NCI-H524 (cell line): ENCODE results near the gene EPC1.

Experiments
- DNase-seq, 2 experiments: peaks; one replicate each; lab custom pipeline; 2025; lab: John Stamatoyannopoulos, UW

The EPC1 gene

GRCh38 chr10:32337350-32337749 is 9.6 kb downstream of the EPC1 start:
- DNase-seq = no peak

GRCh38 chr10:32333849-32334248 is 13.1 kb downstream of the EPC1 start:
- DNase-seq = no peak

GRCh38 chr10:32332299-32332750 is 14.6 kb downstream of the EPC1 start:
- no peak for DNase-seq

GRCh38 chr10:32331606-32332005 is 15.4 kb downstream of the EPC1 start:
- no peak for DNase-seq

- DNase-seq = no peak
These were observed 16.7 kb downstream of the EPC1 start for GRCh38 chr10:32330214-32330613.

- DNase-seq = no peak
These were observed 17.9 kb downstream of the EPC1 start for GRCh38 chr10:32329061-32329460.

GRCh38 chr10:32328499-32328898 is 18.5 kb downstream of the EPC1 start:
- no peak for DNase-seq

GRCh38 chr10:32327364-32327691 is 19.6 kb downstream of the EPC1 start:
- DNase-seq = no peak

- no peak for DNase-seq
These were observed 20.1 kb downstream of the EPC1 start for GRCh38 chr10:32326680-32327363.

- no peak for DNase-seq
These were observed 20.8 kb downstream of the EPC1 start for GRCh38 chr10:32326119-32326518.

- no peak for DNase-seq
These were observed 23.9 kb downstream of the EPC1 start for GRCh38 chr10:32323051-32323450.

- DNase-seq = no peak
These were observed 25.8 kb downstream of the EPC1 start for GRCh38 chr10:32321016-32321631.

- DNase-seq = no peak
These were observed 28.5 kb downstream of the EPC1 start for GRCh38 chr10:32318476-32318896.

- no peak for DNase-seq
These were observed 29.1 kb downstream of the EPC1 start for GRCh38 chr10:32317795-32318357.

- DNase-seq = no peak
These were observed 31.5 kb downstream of the EPC1 start for GRCh38 chr10:32315424-32315823.

GRCh38 chr10:32314588-32314987 is 32.4 kb downstream of the EPC1 start:
- no peak for DNase-seq

- DNase-seq = no peak
These were observed 38.8 kb downstream of the EPC1 start for GRCh38 chr10:32308027-32308603.

GRCh38 chr10:32307609-32308008 is 39.3 kb downstream of the EPC1 start:
- DNase-seq = no peak

GRCh38 chr10:32299354-32299980 is 47.5 kb downstream of the EPC1 start:
- no peak for DNase-seq

- no peak for DNase-seq
These were observed 48.7 kb downstream of the EPC1 start for GRCh38 chr10:32298075-32298812.

- DNase-seq = no peak
These were observed 51.9 kb downstream of the EPC1 start for GRCh38 chr10:32295027-32295426.

GRCh38 chr10:32293581-32293980 is 53.4 kb downstream of the EPC1 start:
- no peak for DNase-seq
